GM12878 (cell line): ENCODE measurements around the gene EIF2D. TPM values are rescaled to one million over a fixed set of nuclear protein-coding genes. Genes with fewer than 3 reads are reported as not detected.

Experiments used
- ATAC-seq: fragments of 200-7000 bp; cut with Tn5 transposase; 3 replicates; pipeline ENCODE4 v1.9.1; 2020; ENCODE audit warnings: mild to moderate bottlenecking, moderate library complexity
- BruUV-seq: library from RNA; stranded (reverse); fragments of 400-500 nt; replicated peaks from 2 replicates; lab custom pipeline; 2021; lab: Mats Ljungman, UMichigan
- CTCF ChIA-PET: fragments of 300-600 bp; sonication (Branson Sonifier 250); formaldehyde crosslinking; extraction: SDS; loops from one replicate; lab custom pipeline; 2021; ENCODE audit warnings: inconsistent platforms; lab: Yijun Ruan, JAX
- POLR2A ChIA-PET: fragments of 350-600 bp; formaldehyde crosslinking; extraction: SDS; loops from one replicate; lab custom pipeline; 2021; ENCODE audit warnings: inconsistent platforms; lab: Charles Lee
- RAD21 ChIA-PET: fragments of 300-600 bp; sonication (Branson Sonifier 250); formaldehyde crosslinking; loops from one replicate; lab custom pipeline; 2023; ENCODE audit warnings: antibody characterized with exemption; ENCODE audit not compliant: unreplicated experiment; lab: Charles Lee
- SMC1A ChIA-PET: fragments of 300-600 bp; sonication (Branson Sonifier 250); formaldehyde crosslinking; loops from one replicate; lab custom pipeline; 2023; ENCODE audit not compliant: unreplicated experiment, uncharacterized antibody; lab: Charles Lee
- DNase-seq: peaks from one replicate; pipeline ENCODE4 v3.0.0-alpha.2; 2011; ENCODE audit warnings: low read depth, low spot score
- FAIRE-seq: peaks from 3 replicates; lab custom pipeline; 2011; peaks lifted over from hg19 to GRCh38; lab: Jason Lieb, UNC
- H2AFZ ChIP-seq: 2 replicates; pipeline ENCODE4 v1.6.0; 2011; ENCODE audit warnings: low read depth, low read length, control low read depth; ENCODE audit not compliant: control insufficient read depth
- H3K27ac ChIP-seq: 2 replicates; pipeline ENCODE4 v1.5.1; 2011; ENCODE audit warnings: control low read depth; ENCODE audit not compliant: control insufficient read depth, insufficient read depth
- H3K27me3 ChIP-seq, 2 experiments: replicated peaks in 1 of 2; 2 replicates each; pipeline versions ENCODE4 v1.6.0 to v1.6.1; 2011; ENCODE audit warnings: low read length in 1 of 2; ENCODE audit not compliant: control insufficient read depth in 2 of 2, insufficient read depth in 2 of 2
- H3K36me3 ChIP-seq, 2 experiments: 2 replicates each; pipeline ENCODE4 v1.5.1; 2011; ENCODE audit warnings: low read length in 1 of 2; ENCODE audit not compliant: control insufficient read depth in 2 of 2, insufficient read depth in 2 of 2
- H3K4me1 ChIP-seq: 2 replicates; pipeline ENCODE4 v1.6.1; 2011; ENCODE audit warnings: mild to moderate bottlenecking, low read length, moderate library complexity, mixed read lengths; ENCODE audit not compliant: control insufficient read depth, insufficient read depth
- H3K4me2 ChIP-seq: 2 replicates; pipeline ENCODE4 v1.6.0; 2011; ENCODE audit warnings: control low read depth; ENCODE audit not compliant: control insufficient read depth, insufficient read depth
- H3K4me3 ChIP-seq: fragments of 200-600 bp; sonication (generic); 2 replicates; pipeline ENCODE4 v1.5.1; 2016
- H3K79me2 ChIP-seq: 2 replicates; pipeline ENCODE4 v1.6.0; 2011; ENCODE audit warnings: low read length; ENCODE audit not compliant: control insufficient read depth, insufficient read depth
- H3K9ac ChIP-seq: 2 replicates; pipeline ENCODE4 v1.8.0; 2011; ENCODE audit warnings: low read length, control low read depth, mixed read lengths; ENCODE audit not compliant: control insufficient read depth, insufficient read depth
- H3K9me3 ChIP-seq: replicated peaks from 3 replicates; pipeline ENCODE4 v1.5.1; 2011; ENCODE audit warnings: mild to moderate bottlenecking, low read length; ENCODE audit not compliant: control insufficient read depth, insufficient read depth
- H4K20me1 ChIP-seq: 2 replicates; pipeline ENCODE4 v1.6.0; 2011; ENCODE audit not compliant: control insufficient read depth, insufficient read depth
- BCL11A ChIP-seq: IDR thresholded peaks from 2 replicates; pipeline ENCODE4 v1.6.1; 2011; ENCODE audit warnings: low read depth, low read length
- BHLHE40 ChIP-seq, 2 experiments: fragments of 450-650 bp in 1 of 2; IDR thresholded peaks; 2 replicates each; pipeline ENCODE4 v1.6.1; 2011 to 2017; ENCODE audit warnings: low read depth in 2 of 2, borderline replicate concordance in 1 of 2, improper control_type of control experiment in 1 of 2, low read length in 1 of 2, mild to moderate bottlenecking in 1 of 2
- BRCA1 ChIP-seq: IDR thresholded peaks from 2 replicates; pipeline ENCODE4 v1.6.1; 2011; ENCODE audit warnings: low read depth, low read length, improper control_type of control experiment
- CREB1 ChIP-seq: IDR thresholded peaks from 2 replicates; pipeline ENCODE4 v1.6.1; 2012; ENCODE audit warnings: low read depth, mild to moderate bottlenecking, inconsistent platforms
- DPF2 ChIP-seq: fragments of 450-650 bp; IDR thresholded peaks from 2 replicates; pipeline ENCODE4 v1.6.1; 2017; ENCODE audit warnings: mild to moderate bottlenecking
- EP300 ChIP-seq, 2 experiments: fragments of 150-350 bp in 1 of 2; IDR thresholded peaks; 2 replicates each; pipeline ENCODE4 v1.6.1; 2011 to 2012; ENCODE audit warnings: low read depth in 2 of 2, low read length in 2 of 2, borderline replicate concordance in 1 of 2, improper control_type of control experiment in 1 of 2, inconsistent platforms in 1 of 2; ENCODE audit not compliant: control insufficient read depth in 1 of 2
- ETV6 ChIP-seq, 2 experiments: fragments of 450-650 bp in 1 of 2; IDR thresholded peaks in 1 of 2; conservative IDR thresholded peaks in 1 of 2; 2 replicates each; pipeline ENCODE4 v1.6.1; 2014; ENCODE audit warnings: antibody characterized with exemption in 1 of 2, borderline replicate concordance in 1 of 2, low read depth in 1 of 2, mild to moderate bottlenecking in 1 of 2, moderate library complexity in 1 of 2
- HCFC1 ChIP-seq: fragments of 150-350 bp; IDR thresholded peaks from 2 replicates; pipeline ENCODE4 v1.6.1; 2014; ENCODE audit warnings: low read length
- IKZF1 ChIP-seq: fragments of 450-650 bp; conservative IDR thresholded peaks from 2 replicates; pipeline ENCODE4 v1.6.1; 2017; ENCODE audit warnings: antibody characterized with exemption, mild to moderate bottlenecking
- MTA2 ChIP-seq: fragments of 450-650 bp; IDR thresholded peaks from 2 replicates; pipeline ENCODE4 v1.6.1; 2016; ENCODE audit warnings: low read depth, mild to moderate bottlenecking, moderate library complexity
- MTA3 ChIP-seq: IDR thresholded peaks from 2 replicates; pipeline ENCODE4 v1.6.1; 2012; ENCODE audit warnings: low read length, inconsistent platforms, borderline replicate concordance
- NFIC ChIP-seq: IDR thresholded peaks from 2 replicates; pipeline ENCODE4 v1.6.1; 2012; ENCODE audit warnings: low read depth, mild to moderate bottlenecking, inconsistent platforms, low read length, moderate library complexity
- NFYB ChIP-seq: IDR thresholded peaks from 2 replicates; pipeline ENCODE4 v1.6.1; 2011; ENCODE audit warnings: low read depth, mild to moderate bottlenecking, low read length, improper control_type of control experiment, moderate library complexity; ENCODE audit not compliant: insufficient read depth
- PML ChIP-seq: IDR thresholded peaks from 2 replicates; pipeline ENCODE4 v1.6.1; 2012; ENCODE audit warnings: low read length, inconsistent platforms
- RAD21 ChIP-seq: IDR thresholded peaks from 2 replicates; pipeline ENCODE4 v1.6.1; 2011; ENCODE audit warnings: mild to moderate bottlenecking, low read depth, low read length, moderate library complexity; ENCODE audit not compliant: insufficient read depth
- RUNX3 ChIP-seq: IDR thresholded peaks from 2 replicates; pipeline ENCODE4 v1.6.1; 2012; ENCODE audit warnings: low read length, inconsistent platforms
- SPI1 ChIP-seq: IDR thresholded peaks from 2 replicates; pipeline ENCODE4 v1.6.1; 2011; ENCODE audit warnings: low read depth, mild to moderate bottlenecking, low read length, moderate library complexity, borderline replicate concordance; ENCODE audit not compliant: insufficient read depth
- STAT1 ChIP-seq: fragments of 450-650 bp; conservative IDR thresholded peaks from 2 replicates; pipeline ENCODE4 v1.6.1; 2014; ENCODE audit warnings: antibody characterized with exemption, mild to moderate bottlenecking
- SUPT20H ChIP-seq: IDR thresholded peaks from 2 replicates; pipeline ENCODE4 v1.6.1; 2011; ENCODE audit warnings: low read depth, mild to moderate bottlenecking, low read length, moderate library complexity, borderline replicate concordance; ENCODE audit not compliant: control insufficient read depth
- ZNF207 ChIP-seq: fragments of 450-650 bp; IDR thresholded peaks from 2 replicates; pipeline ENCODE4 v1.6.1; 2014; ENCODE audit warnings: antibody characterized with exemption, mild to moderate bottlenecking, borderline replicate concordance
- WGBS: methylation state at CpG from one replicate; pipeline ENCODE4 v1.1.6; 2016; ENCODE audit warnings: low lambda C conversion rate; ENCODE audit not compliant: insufficient replicate concordance, insufficient coverage; ENCODE audit errors: missing lambda C conversion rate; 5-methylcytosine and 5-hydroxymethylcytosine counted together
- in situ Hi-C: fragments of 300-500 bp; cut with MboI; formaldehyde crosslinking; loops from 9 replicates; pipeline ENCODE4 v1.14.3; 2018; ENCODE audit warnings: mixed read lengths
- intact Hi-C: fragments of 100-400 bp; cut with micrococcal nuclease; formaldehyde crosslinking; loops from one replicate; pipeline ENCODE4 v1.14.2; 2022; ENCODE audit not compliant: unreplicated experiment
- polyA plus RNA-seq, 11 experiments: library from polyadenylated mRNA; depleted of rRNA in 4 of 11; unstranded in 6 of 11; stranded (reverse) in 5 of 11; fragments of >200 nt; fragmentation: Nextera tagmentation in 4 of 11; fragmentation: Illumina TruSeq in 1 of 11; extraction: Ambion mirVana in 4 of 11; extraction: Trizol in 1 of 11; gene quantifications; 1 replicate in 1 of 11; 2 replicates in 10 of 11; pipeline versions ENCODE4 v1.2.1 to v1.2.3, GENCODE V29; 2011 to 2016; ENCODE audit warnings: inconsistent platforms in 2 of 11, missing spikeins in 2 of 11, low read depth in 1 of 11
- total RNA-seq, 4 experiments: library from RNA; depleted of rRNA in 3 of 4; stranded (reverse); fragments of >200 nt in 3 of 4; fragmentation: Illumina TruSeq in 1 of 4; extraction: Trizol in 1 of 4; gene quantifications; 2 replicates each; pipeline versions ENCODE4 v1.2.1 to v1.2.3, GENCODE V29; 2013 to 2021
- TF ChIP-seq, protein P1 (sequence below): IDR thresholded peaks from 2 replicates; pipeline ENCODE4 v1.6.1; 2011; ENCODE audit warnings: borderline replicate concordance, low read depth, mild to moderate bottlenecking, moderate library complexity, mixed read lengths, low read length; ENCODE audit not compliant: insufficient read depth; ENCODE audit errors: extremely low read length

Gene EIF2D
- total and polyA plus RNA-seq, 10 of the 15 experiments (the other 5 are each of a cell fraction or from before 2014, with no cell fraction given) = 65.2 to 133 (median 79.0) TPM

DNA sequence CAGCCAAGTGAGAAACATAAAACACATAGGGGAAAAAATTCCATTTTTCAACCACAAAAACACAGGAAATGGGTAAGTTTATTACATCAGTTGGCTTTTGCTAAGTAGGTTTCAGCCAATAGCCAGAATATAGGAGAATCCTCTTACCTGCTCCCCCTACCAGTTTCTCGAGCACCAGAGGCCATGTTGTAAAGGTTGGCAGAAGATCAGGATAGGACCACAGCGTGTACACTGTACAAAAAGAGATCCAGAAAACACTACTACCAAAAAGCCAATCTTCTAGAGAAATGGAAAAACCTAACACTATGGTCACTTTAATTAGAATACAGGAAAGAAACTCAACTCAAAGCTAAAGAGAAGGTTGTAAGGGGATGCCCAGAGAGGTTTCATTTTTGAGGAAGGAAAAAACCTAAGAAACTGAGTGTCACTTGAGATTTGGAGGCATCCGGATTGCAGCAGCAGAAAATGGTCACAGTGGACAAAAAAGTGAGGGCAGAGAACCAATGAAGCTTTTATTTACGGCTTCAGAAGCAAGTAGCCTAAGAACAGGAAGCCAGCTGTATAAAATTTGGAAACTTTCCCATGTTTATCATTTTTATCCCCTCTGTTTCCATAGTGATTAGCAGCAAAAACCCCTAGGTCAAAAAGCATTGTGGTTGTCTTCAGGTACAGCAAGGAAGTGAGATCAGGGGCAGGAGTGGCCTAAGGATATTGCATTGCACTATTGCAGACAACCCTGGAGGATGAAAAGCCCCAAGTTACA, 2.9 kb downstream of the EIF2D start:
- ChIA-PET RAD21 (interaction anchor here (0.6 to 6.3 kb wide), 21 partner anchors 22 to 373 kb away, joined by 3 to 45 read pairs (median 4); partner anchors contain the start of genes DYRK3, IKBKE and MAPKAPK2), CTCF (interaction anchor here (0.6 to 11.3 kb wide), 34 partner anchors 12 to 572 kb away, joined by 3 to 197 read pairs (median 6); partner anchors contain the start of genes DYRK3, IKBKE and RASSF5), POLR2A (interaction anchor here (0.5 to 2.4 kb wide), 15 partner anchors 10 to 310 kb away, joined by 3 to 16 read pairs (median 3); partner anchors contain the start of genes DYRK3 and IKBKE), SMC1A (interaction anchor here (0.8 to 5.5 kb wide), 26 partner anchors 11 to 306 kb away, joined by 3 to 70 read pairs (median 4); partner anchors contain the start of genes DYRK3 and IL19)
- Histone ChIP-seq H3K4me2 (peak overlapping the region; percentile 74), H3K27me3 (no peaks in the 10 kb centered on the region), H3K4me3 (peak overlapping the region; percentile 61), H3K36me3 (peaks cover 0 to 11% of the 10 kb centered on the region in 2 experiments; a peak in 2 of 4 replicates), H3K4me1 (peaks cover 31% of the 10 kb centered on the region), H2AFZ (0 out of 2 replicates have a peak overlapping the region, but pooled peaks have one; percentile 1), H4K20me1 (no peaks in the 10 kb centered on the region; the same call in 1 of the 2 replicates), H3K27ac (peak overlapping the region; percentile 89), H3K9ac (peak overlapping the region; percentile 59), H3K79me2 (peaks cover 25% of the 10 kb centered on the region), H3K9me3 (no peaks in the 10 kb centered on the region)
- ATAC-seq (peak; percentile 62), FAIRE-seq (peak; percentile 80), DNase-seq (peak; percentile 71)
- intact Hi-C loops = loop anchor here (2.0 to 10.0 kb wide), 4 partner anchors 53 to 195 kb away; no protein-coding TSS in a partner anchor
- in situ Hi-C loops = no loop called here
- 5% methylated on average over 4 of the region's 4 CpGs for WGBS
- no TSS peak for BruUV-seq
- TF ChIP-seq, protein P1, sequence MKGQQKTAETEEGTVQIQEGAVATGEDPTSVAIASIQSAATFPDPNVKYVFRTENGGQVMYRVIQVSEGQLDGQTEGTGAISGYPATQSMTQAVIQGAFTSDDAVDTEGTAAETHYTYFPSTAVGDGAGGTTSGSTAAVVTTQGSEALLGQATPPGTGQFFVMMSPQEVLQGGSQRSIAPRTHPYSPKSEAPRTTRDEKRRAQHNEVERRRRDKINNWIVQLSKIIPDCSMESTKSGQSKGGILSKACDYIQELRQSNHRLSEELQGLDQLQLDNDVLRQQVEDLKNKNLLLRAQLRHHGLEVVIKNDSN = no peak
- TF ChIP-seq CREB1 (peak; percentile 16; the same call in 1 of the 2 replicates), MTA3 (no peak), PML (no peak; the same call in 1 of the 2 replicates), SPI1 (peak; percentile 75; the same call in 1 of the 2 replicates), EP300 (IDR thresholded peaks at IDR 0.05; ENCODE audit: borderline replicate concordance in 1 of 2, control insufficient read depth in 1 of 2, low read depth in 2 of 2, low read length in 2 of 2) (peak in 1 of 2 experiments; percentile 58; a peak in 1 of 4 replicates), IKZF1 (peak; percentile 70), BCL11A (no peak), BRCA1 (no peak), ZNF207 (no peak), HCFC1 (no peak), BHLHE40 (IDR thresholded peaks at IDR 0.05; ENCODE audit: borderline replicate concordance in 1 of 2, low read depth in 2 of 2, low read length in 1 of 2) (no peak), SUPT20H (no peak), NFYB (no peak), STAT1 (no peak), ETV6 (conservative IDR thresholded peaks at IDR 0.05 in 1 of 2, IDR thresholded peaks at IDR 0.05 in 1 of 2; ENCODE audit: borderline replicate concordance in 1 of 2, low read depth in 1 of 2) (0 out of 4 replicates have a peak, but pooled peaks of 1 of the 2 experiments have one; percentile 4), DPF2 (peak; percentile 23; the same call in 1 of the 2 replicates), NFIC (peak; percentile 82), RUNX3 (peak; percentile 84), MTA2 (peak; percentile 28; the same call in 1 of the 2 replicates), RAD21 (no peak)
